Astrocyte of the cerebellum (primary cell): ENCODE measurements around the gene CDHR4.
"Not testable (repeated sequence)": the region's sequence is repeated elsewhere in the genome, so short reads cannot be mapped to it uniquely, and the experiment has no call there.

Experiments used
- DNase-seq: peaks from one replicate; pipeline ENCODE4 v3.0.0-alpha.2; 2011; ENCODE audit warnings: low read depth
- H3K4me3 ChIP-seq: 2 replicates; pipeline ENCODE4 v1.5.1; 2011; ENCODE audit warnings: mild to moderate bottlenecking, low read depth, low read length, moderate library complexity
- CTCF ChIP-seq: IDR thresholded peaks from 2 replicates; pipeline ENCODE4 v1.5.1; 2012; ENCODE audit warnings: low read length, low read depth, moderate library complexity, mild to moderate bottlenecking; ENCODE audit errors: missing control alignments
- in situ Hi-C: cut with HindIII; loops from 2 replicates; pipeline ENCODE4 v1.10.0; 2017; ENCODE audit warnings: low sequenced_read_pairs

The CDHR4 gene

DNA sequence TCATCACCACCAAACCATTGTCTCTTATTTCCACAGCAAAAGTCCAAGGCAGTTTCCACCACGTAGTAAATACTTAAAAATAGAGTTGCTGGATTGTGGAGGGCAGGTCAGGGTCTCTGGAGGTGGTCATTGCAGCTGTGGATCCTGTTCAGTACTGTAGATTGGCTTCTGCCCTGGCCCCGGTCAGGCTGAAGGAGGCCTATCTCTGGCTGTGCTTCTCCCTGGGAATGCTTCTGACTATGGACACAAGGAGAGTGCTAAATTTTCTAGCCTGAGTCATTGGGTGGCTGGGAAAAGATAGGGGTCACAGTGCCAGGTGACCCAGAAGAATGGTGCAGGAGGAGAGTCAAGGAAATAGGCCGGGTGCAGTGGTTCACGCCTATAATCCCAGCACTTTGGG, 49.6 kb downstream of the CDHR4 start:
- DNase-seq, result no peak
- in situ Hi-C loops, result no loop called here
- TF ChIP-seq CTCF, result no peak
- no peak overlapping the region for H3K4me3 ChIP-seq

- not testable (repeated sequence) for DNase-seq, H3K4me3 ChIP-seq
- in situ Hi-C loops, result loop anchor here (25.0 kb wide), 1 partner anchor 113 kb away; the partner anchor contains the start of genes CAMKV and TRAIP
These were observed 50.8 kb downstream of the CDHR4 start for GRCh38 chr3:49748874-49749273.

DNA sequence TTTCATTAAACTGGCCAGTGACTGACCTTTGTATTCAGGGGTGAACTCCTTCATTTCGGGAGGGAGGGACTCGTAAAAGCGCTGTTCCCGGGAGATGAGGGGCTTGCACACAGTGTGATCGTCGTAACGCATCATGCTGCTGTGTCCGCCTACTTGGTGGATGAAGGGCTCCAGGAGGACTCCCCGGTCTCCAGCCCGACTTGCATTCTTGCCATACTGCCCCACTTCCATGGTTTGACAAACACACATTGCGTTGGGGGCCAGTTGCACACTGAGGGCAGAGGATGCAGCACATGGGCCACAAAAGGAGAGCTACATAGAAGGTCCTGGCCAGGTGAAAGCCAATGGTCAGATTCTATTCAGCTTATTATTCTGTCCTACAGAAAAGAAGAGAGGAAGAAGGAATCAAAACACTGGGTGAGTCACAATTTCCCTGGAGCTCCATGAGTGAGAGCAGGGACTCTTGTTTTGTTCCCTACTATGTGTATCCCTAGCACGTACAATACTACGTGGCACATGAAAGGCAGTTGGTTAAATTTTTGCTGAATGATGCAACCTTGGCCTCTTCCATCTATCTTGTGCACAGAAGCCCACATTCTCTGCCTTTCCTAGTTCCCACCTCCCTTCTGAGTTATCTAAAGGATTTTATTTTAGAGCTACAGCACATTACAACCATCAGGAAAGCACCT, 51.7 kb downstream of the CDHR4 start:
- DNase-seq, result peak; percentile 47
- H3K4me3 ChIP-seq, result no peak overlapping the region
- in situ Hi-C loops, result loop anchor here (25.0 kb wide), 1 partner anchor 114 kb away; the partner anchor contains the start of genes CAMKV and TRAIP
- TF ChIP-seq CTCF, result no peak

- peak; percentile 21 for TF ChIP-seq CTCF
- in situ Hi-C loops, result loop anchor here (25.0 kb wide), 1 partner anchor 116 kb away; the partner anchor contains the start of genes CAMKV and TRAIP
- no peak overlapping the region for H3K4me3 ChIP-seq
- peak; percentile 94 for DNase-seq
These were observed 53.7 kb downstream of the CDHR4 start for GRCh38 chr3:49745986-49746385.
